Muscle layer of colon (tissue), 2 donors: ENCODE measurements around the gene PRADC1.

Experiments
- H3K27ac ChIP-seq: one replicate; pipeline ENCODE4 v1.7.0; 2013; ENCODE audit warnings: low read depth, mild to moderate bottlenecking, low read length, moderate library complexity
- H3K27me3 ChIP-seq, 2 donors: one replicate each; pipeline ENCODE4 v1.7.0; 2013; ENCODE audit warnings: low read length in 2 of 2, mild to moderate bottlenecking in 2 of 2; ENCODE audit not compliant: insufficient read depth in 2 of 2, control insufficient read depth in 1 of 2
- H3K36me3 ChIP-seq: one replicate; pipeline ENCODE4 v1.7.0; 2013; ENCODE audit warnings: mild to moderate bottlenecking, low read length; ENCODE audit not compliant: insufficient read depth
- H3K4me1 ChIP-seq: one replicate; pipeline ENCODE4 v1.7.0; 2013; ENCODE audit warnings: mild to moderate bottlenecking, low read length; ENCODE audit not compliant: insufficient read depth
- H3K4me3 ChIP-seq, 2 donors: one replicate each; pipeline ENCODE4 v1.7.0; 2013; ENCODE audit warnings: low read length in 2 of 2, low read depth in 1 of 2, mild to moderate bottlenecking in 1 of 2, moderate library complexity in 1 of 2
- H3K9ac ChIP-seq: one replicate; pipeline ENCODE4 v1.7.0; 2013; ENCODE audit warnings: low read length
- H3K9me3 ChIP-seq: one replicate; pipeline ENCODE4 v1.7.0; 2013; ENCODE audit warnings: mild to moderate bottlenecking, low read length
- donor health status: abdominal sarcoma.
- donor health status: Adenocarcinoma of cecum.

Gene PRADC1

GRCh38 chr2:73257425-73258125 lies 24.5 kb upstream of the PRADC1 start:
- H3K36me3 ChIP-seq: peaks cover 9% of the 10 kb centered on the region

GRCh38 chr2:73257021-73257420 lies 24.0 kb upstream of the PRADC1 start:
- Histone ChIP-seq H3K9ac (no peak overlapping the region), H3K9me3 (no peaks in the 10 kb centered on the region), H3K36me3 (peaks cover 13% of the 10 kb centered on the region), H3K4me3 (no peak overlapping the region), H3K27ac (no peak overlapping the region), H3K27me3 (no peaks in the 10 kb centered on the region), H3K4me1 (no peaks in the 10 kb centered on the region)

More at GRCh38 chr2:73257425-73258125, 24.5 kb upstream of the PRADC1 start:
- Histone ChIP-seq H3K9ac (no peak overlapping the region), H3K9me3 (no peaks in the 10 kb centered on the region), H3K4me1 (no peaks in the 10 kb centered on the region), H3K4me3 (no peak overlapping the region), H3K27ac (no peak overlapping the region), H3K27me3 (no peaks in the 10 kb centered on the region)

GRCh38 chr2:73256618-73256922 lies 23.5 kb upstream of the PRADC1 start:
- Histone ChIP-seq H3K4me1 (no peaks in the 10 kb centered on the region), H3K27ac (no peak overlapping the region), H3K9me3 (no peaks in the 10 kb centered on the region), H3K4me3 (no peak overlapping the region), H3K27me3 (no peaks in the 10 kb centered on the region), H3K9ac (no peak overlapping the region), H3K36me3 (peaks cover 16% of the 10 kb centered on the region)

GRCh38 chr2:73255907-73256617 lies 23.0 kb upstream of the PRADC1 start:
- Histone ChIP-seq H3K36me3 (peaks cover 17% of the 10 kb centered on the region), H3K9me3 (no peaks in the 10 kb centered on the region), H3K4me1 (no peaks in the 10 kb centered on the region), H3K27ac (no peak overlapping the region), H3K4me3 (no peak overlapping the region), H3K27me3 (no peaks in the 10 kb centered on the region), H3K9ac (no peak overlapping the region)

GRCh38 chr2:73255007-73255644 lies 22.1 kb upstream of the PRADC1 start:
- H3K4me3 ChIP-seq: no peak overlapping the region
- no peak overlapping the region for H3K27ac ChIP-seq
- no peaks in the 10 kb centered on the region for H3K4me1 ChIP-seq
- H3K27me3 ChIP-seq: no peaks in the 10 kb centered on the region
- peaks cover 27% of the 10 kb centered on the region for H3K36me3 ChIP-seq
- no peaks in the 10 kb centered on the region for H3K9me3 ChIP-seq
- H3K9ac ChIP-seq: no peak overlapping the region

- peaks cover 33% of the 10 kb centered on the region for H3K36me3 ChIP-seq
- H3K4me3 ChIP-seq: no peak overlapping the region
- H3K4me1 ChIP-seq: no peaks in the 10 kb centered on the region
- H3K9me3 ChIP-seq: no peaks in the 10 kb centered on the region
- H3K9ac ChIP-seq: no peak overlapping the region
- H3K27me3 ChIP-seq: no peaks in the 10 kb centered on the region
- no peak overlapping the region for H3K27ac ChIP-seq
Measured at GRCh38 chr2:73254343-73255006, 21.4 kb upstream of the PRADC1 start.

GRCh38 chr2:73253901-73254300 lies 20.9 kb upstream of the PRADC1 start:
- peaks cover 39% of the 10 kb centered on the region for H3K36me3 ChIP-seq
- H3K4me3 ChIP-seq: no peak overlapping the region
- H3K27me3 ChIP-seq: no peaks in the 10 kb centered on the region
- H3K27ac ChIP-seq: no peak overlapping the region
- no peaks in the 10 kb centered on the region for H3K9me3 ChIP-seq
- H3K4me1 ChIP-seq: no peaks in the 10 kb centered on the region
- no peak overlapping the region for H3K9ac ChIP-seq

- no peaks in the 10 kb centered on the region for H3K4me1 ChIP-seq
- H3K4me3 ChIP-seq: no peak overlapping the region
- peaks cover 44% of the 10 kb centered on the region for H3K36me3 ChIP-seq
- H3K9ac ChIP-seq: no peak overlapping the region
- H3K27ac ChIP-seq: no peak overlapping the region
- H3K27me3 ChIP-seq: no peaks in the 10 kb centered on the region
- no peaks in the 10 kb centered on the region for H3K9me3 ChIP-seq
Measured at GRCh38 chr2:73253400-73253799, 20.4 kb upstream of the PRADC1 start.

- no peaks in the 10 kb centered on the region for H3K27me3 ChIP-seq
- H3K4me1 ChIP-seq: no peaks in the 10 kb centered on the region
- peaks cover 53% of the 10 kb centered on the region for H3K36me3 ChIP-seq
- no peak overlapping the region for H3K27ac ChIP-seq
- no peaks in the 10 kb centered on the region for H3K9me3 ChIP-seq
- H3K4me3 ChIP-seq: no peak overlapping the region
- H3K9ac ChIP-seq: no peak overlapping the region
Measured at GRCh38 chr2:73252238-73253027, 19.4 kb upstream of the PRADC1 start.

GRCh38 chr2:73250872-73251846 lies 18.1 kb upstream of the PRADC1 start:
- H3K36me3 ChIP-seq: peaks cover 66% of the 10 kb centered on the region

More at GRCh38 chr2:73250872-73251846, 18.1 kb upstream of the PRADC1 start:
- no peaks in the 10 kb centered on the region for H3K4me1 ChIP-seq
- no peaks in the 10 kb centered on the region for H3K9me3 ChIP-seq
- H3K27me3 ChIP-seq: no peaks in the 10 kb centered on the region
- no peak overlapping the region for H3K4me3 ChIP-seq
- no peak overlapping the region for H3K27ac ChIP-seq
- no peak overlapping the region for H3K9ac ChIP-seq
